Upper lobe of left lung (tissue), 6 donors: ENCODE measurements around the gene GKAP1. TPM values are rescaled to one million over a fixed set of nuclear protein-coding genes. Genes with fewer than 3 reads are reported as not detected.
"Not testable (repeated sequence)": the region's sequence is repeated elsewhere in the genome, so short reads cannot be mapped to it uniquely, and the experiment has no call there.

Experiments used
- ATAC-seq, 2 donors: fragments of 200-7000 bp; cut with Tn5 transposase; one replicate each; pipeline ENCODE4 v1.9.1; 2022; ENCODE audit warnings: mild to moderate bottlenecking in 2 of 2, moderate library complexity in 2 of 2; ENCODE audit not compliant: low FRiP score in 2 of 2
- DNase-seq, 2 donors: peaks; one replicate each; pipeline ENCODE4 v3.0.0-alpha.2; 2019 to 2020
- H3K27ac ChIP-seq, 4 donors: fragments of 200-600 bp; sonication (generic); one replicate each; pipeline ENCODE4 v1.5.1; 2016 to 2019
- H3K27me3 ChIP-seq, 4 donors: fragments of 200-600 bp; sonication (generic); one replicate each; pipeline ENCODE4 v1.5.1; 2017 to 2019
- H3K36me3 ChIP-seq, 4 donors: fragments of 200-600 bp; sonication (generic); one replicate each; pipeline ENCODE4 v1.5.1; 2016 to 2019
- H3K4me1 ChIP-seq, 4 donors: fragments of 200-600 bp; sonication (generic); one replicate each; pipeline ENCODE4 v1.5.1; 2018 to 2019
- H3K4me3 ChIP-seq, 4 donors: fragments of 200-600 bp; sonication (generic); one replicate each; pipeline ENCODE4 v1.5.1; 2017 to 2019; ENCODE audit warnings: mild to moderate bottlenecking in 2 of 4, moderate library complexity in 1 of 4
- H3K9me3 ChIP-seq, 4 donors: fragments of 200-600 bp; sonication (generic); one replicate each; pipeline ENCODE4 v1.5.1; 2018 to 2019
- EP300 ChIP-seq, 4 donors: sonication (generic); formaldehyde crosslinking; IDR thresholded peaks; one replicate each; pipeline ENCODE4 v1.5.1; 2017; ENCODE audit warnings: antibody characterized with exemption in 4 of 4, control low read depth in 2 of 4
- POLR2A ChIP-seq, 4 donors: fragments of 450-650 bp; IDR thresholded peaks; one replicate each; pipeline ENCODE4 v1.5.1; 2016 to 2017; ENCODE audit warnings: antibody characterized with exemption in 4 of 4, mild to moderate bottlenecking in 2 of 4
- POLR2AphosphoS5 ChIP-seq, 2 donors: sonication (generic); formaldehyde crosslinking; IDR thresholded peaks; one replicate each; pipeline ENCODE4 v1.5.1; 2017; ENCODE audit warnings: antibody characterized with exemption in 2 of 2
- WGBS, 2 donors: methylation state at CpG; one replicate each; pipeline ENCODE4 v1.1.5; 2017 to 2018; 5-methylcytosine and 5-hydroxymethylcytosine counted together
- total RNA-seq, 6 donors: library from RNA; depleted of rRNA in 4 of 6; stranded (reverse); fragments of >200 nt in 4 of 6; gene quantifications; one replicate each; pipeline versions ENCODE4 v1.1.0 to v1.2.1, GENCODE V29; 2016 to 2021
- TF ChIP-seq, protein P1 (sequence below), 6 experiments: fragments of 450-650 bp in 4 of 6; fragments of 200-600 bp in 2 of 6; sonication (generic) in 2 of 6; IDR thresholded peaks; one replicate each; pipeline ENCODE4 v1.5.1; 2016 to 2019; ENCODE audit warnings: antibody characterized with exemption in 6 of 6
- donor health status: DM: no; HTN: no; CAD: no; lungs with moderate emphysema.
- donor health status: DM: no; HTN: yes; CAD: no; lungs with severe emphysema.

Gene GKAP1
- total RNA-seq, 6 donors from 2014 or later, result 4.4 to 28.3 (median 6.5) TPM

DNA sequence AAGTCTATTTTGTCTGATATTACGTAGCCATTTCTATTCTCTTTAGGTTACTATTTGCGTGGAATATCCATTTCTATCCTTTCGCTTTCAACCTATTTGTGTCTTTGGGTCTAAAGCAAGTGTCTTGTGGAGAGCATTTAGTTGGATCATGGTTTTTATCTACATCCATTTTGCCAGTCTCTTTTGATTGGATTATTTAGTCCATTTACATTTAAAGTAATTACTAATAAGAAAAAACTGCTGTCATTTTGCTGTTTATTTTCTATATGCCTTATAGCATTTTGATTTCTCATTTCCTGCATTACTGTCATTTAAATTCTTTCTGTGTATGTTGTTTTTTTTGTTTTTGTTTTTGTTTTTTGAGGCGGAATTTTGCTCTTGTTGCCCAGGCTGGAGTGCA, 83.8 kb downstream of the GKAP1 start:
- TF ChIP-seq POLR2AphosphoS5 (IDR thresholded peaks at IDR 0.05), result no peak
- TF ChIP-seq EP300 (IDR thresholded peaks at IDR 0.05), result no peak
- TF ChIP-seq, protein P1, sequence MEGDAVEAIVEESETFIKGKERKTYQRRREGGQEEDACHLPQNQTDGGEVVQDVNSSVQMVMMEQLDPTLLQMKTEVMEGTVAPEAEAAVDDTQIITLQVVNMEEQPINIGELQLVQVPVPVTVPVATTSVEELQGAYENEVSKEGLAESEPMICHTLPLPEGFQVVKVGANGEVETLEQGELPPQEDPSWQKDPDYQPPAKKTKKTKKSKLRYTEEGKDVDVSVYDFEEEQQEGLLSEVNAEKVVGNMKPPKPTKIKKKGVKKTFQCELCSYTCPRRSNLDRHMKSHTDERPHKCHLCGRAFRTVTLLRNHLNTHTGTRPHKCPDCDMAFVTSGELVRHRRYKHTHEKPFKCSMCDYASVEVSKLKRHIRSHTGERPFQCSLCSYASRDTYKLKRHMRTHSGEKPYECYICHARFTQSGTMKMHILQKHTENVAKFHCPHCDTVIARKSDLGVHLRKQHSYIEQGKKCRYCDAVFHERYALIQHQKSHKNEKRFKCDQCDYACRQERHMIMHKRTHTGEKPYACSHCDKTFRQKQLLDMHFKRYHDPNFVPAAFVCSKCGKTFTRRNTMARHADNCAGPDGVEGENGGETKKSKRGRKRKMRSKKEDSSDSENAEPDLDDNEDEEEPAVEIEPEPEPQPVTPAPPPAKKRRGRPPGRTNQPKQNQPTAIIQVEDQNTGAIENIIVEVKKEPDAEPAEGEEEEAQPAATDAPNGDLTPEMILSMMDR (IDR thresholded peaks at IDR 0.05), result no peak
- TF ChIP-seq POLR2A (IDR thresholded peaks at IDR 0.05), result no peak
- no peaks in the 10 kb centered on the region for H3K9me3 ChIP-seq
- WGBS, 2 donors, result 96% methylated on average over 4 of the region's 4 CpGs
- no peak overlapping the region for H3K4me3 ChIP-seq
- H3K27ac ChIP-seq, result no peak overlapping the region
- no peaks in the 10 kb centered on the region for H3K27me3 ChIP-seq
- ATAC-seq, result no peak
- H3K36me3 ChIP-seq, result no peaks in the 10 kb centered on the region
- no peak for DNase-seq
- no peaks in the 10 kb centered on the region for H3K4me1 ChIP-seq

DNA sequence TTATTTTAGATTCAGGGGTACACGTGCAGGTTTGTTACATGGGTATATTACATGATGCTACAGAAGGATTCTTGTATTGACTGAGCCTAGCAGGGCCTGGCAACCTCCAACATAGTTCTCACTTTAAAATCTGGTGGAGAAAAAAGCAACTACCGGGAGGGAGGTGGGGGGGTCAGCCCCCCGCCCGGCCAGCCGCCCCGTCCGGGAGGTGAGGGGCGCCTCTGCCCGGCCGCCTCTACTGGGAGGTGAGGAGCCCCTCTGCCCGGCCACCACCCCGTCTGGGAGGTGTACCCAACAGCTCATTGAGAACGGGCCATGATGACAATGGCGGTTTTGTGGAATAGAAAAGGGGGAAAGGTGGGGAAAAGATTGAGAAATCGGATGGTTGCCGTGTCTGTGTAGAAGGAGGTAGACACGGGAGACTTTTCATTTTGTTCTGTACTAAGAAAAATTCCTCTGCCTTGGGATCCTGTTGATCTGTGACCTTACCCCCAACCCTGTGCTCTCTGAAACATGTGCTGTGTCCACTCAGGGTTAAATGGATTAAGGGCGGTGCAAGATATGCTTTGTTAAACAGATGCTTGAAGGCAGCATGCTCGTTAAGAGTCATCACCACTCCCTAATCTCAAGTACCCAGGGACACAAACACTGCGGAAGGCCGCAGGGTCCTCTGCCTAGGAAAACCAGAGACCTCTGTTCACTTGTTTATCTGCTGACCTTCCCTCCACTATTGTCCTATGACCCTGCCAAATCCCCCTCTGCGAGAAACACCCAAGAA, 88.8 kb downstream of the GKAP1 start:
- H3K4me1 ChIP-seq, H3K4me3 ChIP-seq, ATAC-seq, H3K9me3 ChIP-seq, H3K27ac ChIP-seq, H3K27me3 ChIP-seq, H3K36me3 ChIP-seq: not testable (repeated sequence)
- 88 to 90% methylated on average over 16 to 18 of the region's 22 CpGs for WGBS, 2 donors
- DNase-seq, result peak in 1 of 2 donors; percentile 54

DNA sequence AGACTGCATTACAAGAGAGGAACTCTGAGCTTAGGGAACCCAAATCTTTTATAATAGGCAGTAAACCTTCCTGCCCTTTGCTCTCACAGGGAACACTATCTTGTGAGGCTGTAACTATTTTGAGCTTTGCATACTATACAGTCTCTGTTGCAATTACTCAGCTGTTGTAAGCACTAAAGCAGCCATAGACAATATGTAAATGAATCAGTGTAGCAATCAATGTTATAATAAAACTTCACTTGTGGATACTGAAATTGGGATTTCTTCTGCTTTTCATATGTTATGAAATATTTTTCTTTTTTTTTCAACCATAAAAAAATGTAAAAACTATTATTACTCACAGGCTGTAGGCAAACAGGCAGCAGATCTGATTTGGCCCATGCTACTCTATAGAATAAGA, 93.1 kb downstream of the GKAP1 start:
- no peaks in the 10 kb centered on the region for H3K36me3 ChIP-seq
- H3K9me3 ChIP-seq, result peaks cover 0 to 4% (median 0%) of the 10 kb centered on the region in 4 donors
- ATAC-seq (no peak), DNase-seq (no peak)
- no peak overlapping the region for H3K27ac ChIP-seq
- H3K27me3 ChIP-seq, result no peaks in the 10 kb centered on the region
- TF ChIP-seq EP300 (IDR thresholded peaks at IDR 0.05), result no peak
- no peak for TF ChIP-seq POLR2AphosphoS5 (IDR thresholded peaks at IDR 0.05)
- TF ChIP-seq, protein P1 (IDR thresholded peaks at IDR 0.05), result no peak
- TF ChIP-seq POLR2A (IDR thresholded peaks at IDR 0.05), result no peak
- H3K4me3 ChIP-seq, result no peak overlapping the region
- no peaks in the 10 kb centered on the region for H3K4me1 ChIP-seq

DNA sequence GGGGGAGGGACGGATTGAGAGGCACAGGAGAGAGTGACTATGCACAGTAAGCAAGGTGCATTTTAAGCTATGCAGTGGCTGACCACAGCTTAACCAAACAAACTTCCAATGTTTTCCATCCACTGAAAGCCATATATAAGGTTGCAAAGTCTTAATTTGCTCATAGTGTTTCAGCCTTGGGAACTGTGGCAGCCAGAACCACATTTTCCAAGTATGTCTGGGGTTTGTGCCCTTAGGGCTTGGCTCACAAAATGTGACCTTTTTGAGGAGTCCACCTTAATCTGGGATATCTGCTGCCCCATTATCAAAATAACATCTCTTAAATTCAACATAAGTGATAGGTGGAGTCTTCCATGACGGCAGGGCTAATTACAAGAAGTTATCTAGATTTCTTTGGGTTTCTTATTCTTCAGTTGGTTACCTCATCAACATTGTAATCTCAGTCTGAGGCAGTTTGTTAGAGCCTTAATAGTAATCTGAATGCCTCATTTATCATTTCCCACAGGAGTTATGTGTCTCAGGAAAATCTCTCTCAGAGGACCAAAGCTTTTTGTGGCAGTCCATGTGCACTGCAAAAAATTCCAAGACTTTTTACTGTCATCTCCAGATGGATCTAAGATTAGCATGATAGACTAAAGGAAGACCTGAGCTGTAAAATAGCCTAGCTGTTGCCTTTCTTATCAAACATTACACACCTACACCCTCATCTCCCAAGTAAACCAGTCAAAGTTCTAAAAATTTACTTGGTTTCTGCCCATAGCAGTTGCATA, 94.7 kb downstream of the GKAP1 start:
- Histone ChIP-seq H3K27ac (no peak overlapping the region), H3K27me3 (no peaks in the 10 kb centered on the region), H3K36me3 (no peaks in the 10 kb centered on the region), H3K4me1 (no peaks in the 10 kb centered on the region), H3K9me3 (peaks cover 0 to 4% (median 0%) of the 10 kb centered on the region in 4 donors), H3K4me3 (no peak overlapping the region)
- DNase-seq (no peak), ATAC-seq (no peak)
- TF ChIP-seq EP300 (IDR thresholded peaks at IDR 0.05), result no peak
- no peak for TF ChIP-seq POLR2AphosphoS5 (IDR thresholded peaks at IDR 0.05)
- 87% methylated on average over 2 of the region's 2 CpGs for WGBS, 2 donors

GRCh38 chr9:83721509-83721908, 96.1 kb downstream of the GKAP1 start:
- TF ChIP-seq, protein P1 (IDR thresholded peaks at IDR 0.05), result no peak
- TF ChIP-seq POLR2AphosphoS5 (IDR thresholded peaks at IDR 0.05) (no peak), POLR2A (IDR thresholded peaks at IDR 0.05) (no peak), EP300 (IDR thresholded peaks at IDR 0.05) (no peak)
- ATAC-seq, result no peak
- no peak for DNase-seq

More at GRCh38 chr9:83721509-83721908, 96.1 kb downstream of the GKAP1 start:
- no peak overlapping the region for H3K4me3 ChIP-seq
- H3K27ac ChIP-seq, result no peak overlapping the region
- H3K4me1 ChIP-seq, result no peaks in the 10 kb centered on the region
- no peaks in the 10 kb centered on the region for H3K36me3 ChIP-seq
- peaks cover 0 to 4% (median 0%) of the 10 kb centered on the region in 4 donors for H3K9me3 ChIP-seq
- no peaks in the 10 kb centered on the region for H3K27me3 ChIP-seq
